Endothelial cell of umbilical vein (primary cell): Measurements from ENCODE around the gene RORC.

Experiments
- CTCF ChIP-seq, 2 donors: IDR thresholded peaks; 1 replicate in 1 of 2; 2 replicates in 1 of 2; pipeline ENCODE4 v1.5.1; 2011; ENCODE audit warnings: low read length in 2 of 2, mild to moderate bottlenecking in 2 of 2, moderate library complexity in 2 of 2, control low read depth in 1 of 2, inconsistent platforms in 1 of 2, low read depth in 1 of 2; ENCODE audit not compliant: insufficient read depth in 1 of 2; ENCODE audit errors: extremely low read depth in 1 of 2
- POLR2A ChIP-seq: IDR thresholded peaks from 2 replicates; pipeline ENCODE4 v1.6.1; 2012; ENCODE audit warnings: low read depth, mild to moderate bottlenecking, control low read depth, low read length

- TF ChIP-seq CTCF (IDR thresholded peaks at IDR 0.05; ENCODE audit: extremely low read depth in 1 of 2, insufficient read depth in 1 of 2, low read depth in 1 of 2, low read length in 2 of 2): no peak
- no peak for TF ChIP-seq POLR2A
Observed at GRCh38 chr1:151783796-151784195, 47.8 kb downstream of the RORC start.
